Keratinocyte (primary cell): ENCODE results near the gene NLGN1. TPM values are rescaled to one million over a fixed set of nuclear protein-coding genes. Genes with fewer than 3 reads are reported as not detected.

Experiments
- DNase-seq: peaks from one replicate; pipeline ENCODE4 v3.0.0-alpha.2; 2011; ENCODE audit warnings: low read depth, missing footprints, low spot score
- FAIRE-seq: peaks from 2 replicates; lab custom pipeline; 2011; peaks lifted over from hg19 to GRCh38; lab: Jason Lieb, UNC
- H2AFZ ChIP-seq: 2 replicates; pipeline ENCODE4 v1.6.0; 2012; ENCODE audit warnings: low read length, control low read depth, inconsistent platforms; ENCODE audit not compliant: control insufficient read depth
- H3K27ac ChIP-seq: 2 replicates; pipeline ENCODE4 v1.5.1; 2011; ENCODE audit warnings: low read length; ENCODE audit not compliant: control insufficient read depth, insufficient read depth
- H3K27me3 ChIP-seq: 3 replicates; pipeline ENCODE4 v1.6.0; 2011; ENCODE audit warnings: low read length; ENCODE audit not compliant: control insufficient read depth, insufficient read depth; ENCODE audit errors: extremely low read depth
- H3K36me3 ChIP-seq, 2 experiments: 2 replicates in 1 of 2; 3 replicates in 1 of 2; pipeline ENCODE4 v1.5.1; 2011; ENCODE audit warnings: low read length in 2 of 2, mild to moderate bottlenecking in 1 of 2; ENCODE audit not compliant: control insufficient read depth in 2 of 2, insufficient read depth in 2 of 2; ENCODE audit errors: extremely low read depth in 1 of 2
- H3K4me1 ChIP-seq: 3 replicates; pipeline ENCODE4 v1.5.1; 2011; ENCODE audit warnings: low read length; ENCODE audit not compliant: control insufficient read depth, insufficient read depth; ENCODE audit errors: extremely low read depth
- H3K4me2 ChIP-seq: 3 replicates; pipeline ENCODE4 v1.6.0; 2011; ENCODE audit warnings: low read depth, low read length; ENCODE audit not compliant: control insufficient read depth, insufficient read depth; ENCODE audit errors: extremely low read depth
- H3K4me3 ChIP-seq, 3 experiments: fragments of 200-600 bp in 1 of 3; sonication (generic) in 1 of 3; 2 replicates in 2 of 3; 3 replicates in 1 of 3; pipeline ENCODE4 v1.5.1; 2011 to 2016; ENCODE audit warnings: low read length in 3 of 3, mild to moderate bottlenecking in 3 of 3, control low read depth in 2 of 3, inconsistent platforms in 1 of 3, low read depth in 1 of 3, mixed read lengths in 1 of 3, mixed run types in 1 of 3, moderate library complexity in 1 of 3; ENCODE audit not compliant: control insufficient read depth in 2 of 3, insufficient read depth in 2 of 3; ENCODE audit errors: extremely low read depth in 1 of 3
- H3K79me2 ChIP-seq: 2 replicates; pipeline ENCODE4 v1.6.0; 2012; ENCODE audit warnings: low read length; ENCODE audit not compliant: control insufficient read depth, insufficient read depth
- H3K9ac ChIP-seq: 3 replicates; pipeline ENCODE4 v1.6.0; 2011; ENCODE audit warnings: low read length; ENCODE audit not compliant: control insufficient read depth, insufficient read depth; ENCODE audit errors: extremely low read depth
- H3K9me1 ChIP-seq: 3 replicates; pipeline ENCODE4 v1.6.0; 2011; ENCODE audit warnings: low read length; ENCODE audit not compliant: control insufficient read depth, insufficient read depth; ENCODE audit errors: extremely low read depth
- H3K9me3 ChIP-seq: 2 replicates; pipeline ENCODE4 v1.5.1; 2012; ENCODE audit warnings: low read depth, low read length; ENCODE audit not compliant: control insufficient read depth
- H4K20me1 ChIP-seq: 3 replicates; pipeline ENCODE4 v1.6.0; 2011; ENCODE audit warnings: low read length; ENCODE audit not compliant: control insufficient read depth, insufficient read depth; ENCODE audit errors: extremely low read depth
- CTCF ChIP-seq, 3 experiments: IDR thresholded peaks in 1 of 3; conservative IDR thresholded peaks in 1 of 3; optimal IDR thresholded peaks in 1 of 3; 2 replicates in 2 of 3; 3 replicates in 1 of 3; pipeline versions ENCODE3 to v1.5.1; 2011; ENCODE audit warnings: low read length in 3 of 3, mild to moderate bottlenecking in 3 of 3, moderate library complexity in 2 of 3, control low read depth in 1 of 3, inconsistent platforms in 1 of 3; ENCODE audit not compliant: insufficient read depth in 2 of 3; ENCODE audit errors: extremely low read depth in 1 of 3
- EZH2 ChIP-seq: IDR thresholded peaks from one replicate; pipeline ENCODE4 v1.6.1; 2012; ENCODE audit warnings: inconsistent platforms, mild to moderate bottlenecking, low read length, moderate library complexity
- dilution Hi-C: fragments of 300-500 bp; cut with MboI; formaldehyde crosslinking; loops from one replicate; pipeline ENCODE4 v1.7.0; 2020; ENCODE audit warnings: low sequenced_read_pairs; ENCODE audit not compliant: extremely low pct_ligation_motif_present
- polyA plus RNA-seq, 5 experiments: library from polyadenylated mRNA; depleted of rRNA in 3 of 5; stranded (reverse) in 3 of 5; stranded (forward) in 1 of 5; unstranded in 1 of 5; fragments of >200 nt; gene quantifications; 1 replicate in 1 of 5; 2 replicates in 3 of 5; 3 replicates in 1 of 5; pipeline versions ENCODE4 v1.2.1 to v1.2.3, GENCODE V29; 2011 to 2012; ENCODE audit warnings: missing spikeins in 2 of 5, low read depth in 1 of 5, low replicate concordance in 1 of 5

The NLGN1 gene
- polyA plus RNA-seq, 1 donor (not counting 4 experiments of a cell fraction or from before 2014, with no cell fraction given), result not detected

GRCh38 chr3:173843060-173843459, 445.5 kb downstream of the NLGN1 start:
- H3K9me1 ChIP-seq, result no peaks in the 10 kb centered on the region
- H4K20me1 ChIP-seq, result no peaks in the 10 kb centered on the region
- no peak overlapping the region for H3K9ac ChIP-seq
- H3K4me1 ChIP-seq, result no peaks in the 10 kb centered on the region
- no peak overlapping the region for H3K27ac ChIP-seq
- no peaks in the 10 kb centered on the region for H3K9me3 ChIP-seq
- no peak for TF ChIP-seq CTCF (optimal IDR thresholded peaks at IDR 0.05 in 1 of 3, IDR thresholded peaks at IDR 0.05 in 1 of 3, conservative IDR thresholded peaks at IDR 0.05 in 1 of 3; ENCODE audit: extremely low read depth in 1 of 3, insufficient read depth in 2 of 3, low read length in 3 of 3)
- no peak for TF ChIP-seq EZH2
- no peak overlapping the region for H3K4me2 ChIP-seq
- FAIRE-seq, result no peak
- no peaks in the 10 kb centered on the region for H3K79me2 ChIP-seq
- no peaks in the 10 kb centered on the region for H3K36me3 ChIP-seq
- no peak overlapping the region for H3K4me3 ChIP-seq
- dilution Hi-C loops, result no loop called here
- H2AFZ ChIP-seq, result no peak overlapping the region
- H3K27me3 ChIP-seq, result no peaks in the 10 kb centered on the region
- no peak for DNase-seq

GRCh38 chr3:173846584-173846983, 449.0 kb downstream of the NLGN1 start:
- Histone ChIP-seq H3K27me3 (no peaks in the 10 kb centered on the region), H3K9ac (no peak overlapping the region), H3K9me3 (no peaks in the 10 kb centered on the region), H3K4me3 (no peak overlapping the region), H3K36me3 (no peaks in the 10 kb centered on the region), H3K4me1 (no peaks in the 10 kb centered on the region), H4K20me1 (no peaks in the 10 kb centered on the region), H2AFZ (no peak overlapping the region), H3K27ac (no peak overlapping the region), H3K9me1 (no peaks in the 10 kb centered on the region), H3K4me2 (no peak overlapping the region), H3K79me2 (no peaks in the 10 kb centered on the region)
- no peak for TF ChIP-seq EZH2
- no peak for TF ChIP-seq CTCF (optimal IDR thresholded peaks at IDR 0.05 in 1 of 3, IDR thresholded peaks at IDR 0.05 in 1 of 3, conservative IDR thresholded peaks at IDR 0.05 in 1 of 3; ENCODE audit: extremely low read depth in 1 of 3, insufficient read depth in 2 of 3, low read length in 3 of 3)
- DNase-seq (no peak), FAIRE-seq (no peak)
- dilution Hi-C loops, result no loop called here
